ENCODE results near the gene PCDHGA1. TPM values are rescaled to one million over a fixed set of nuclear protein-coding genes. Genes with fewer than 3 reads are reported as not detected.
"Not testable (repeated sequence)": the region's sequence is repeated elsewhere in the genome, so short reads cannot be mapped to it uniquely, and the experiment has no call there.

PCDHGA1 gene
- total and polyA plus RNA-seq, 2 of the 4 experiments (the other 2 are of a cell fraction), result 0.90 to 0.92 TPM

DNA sequence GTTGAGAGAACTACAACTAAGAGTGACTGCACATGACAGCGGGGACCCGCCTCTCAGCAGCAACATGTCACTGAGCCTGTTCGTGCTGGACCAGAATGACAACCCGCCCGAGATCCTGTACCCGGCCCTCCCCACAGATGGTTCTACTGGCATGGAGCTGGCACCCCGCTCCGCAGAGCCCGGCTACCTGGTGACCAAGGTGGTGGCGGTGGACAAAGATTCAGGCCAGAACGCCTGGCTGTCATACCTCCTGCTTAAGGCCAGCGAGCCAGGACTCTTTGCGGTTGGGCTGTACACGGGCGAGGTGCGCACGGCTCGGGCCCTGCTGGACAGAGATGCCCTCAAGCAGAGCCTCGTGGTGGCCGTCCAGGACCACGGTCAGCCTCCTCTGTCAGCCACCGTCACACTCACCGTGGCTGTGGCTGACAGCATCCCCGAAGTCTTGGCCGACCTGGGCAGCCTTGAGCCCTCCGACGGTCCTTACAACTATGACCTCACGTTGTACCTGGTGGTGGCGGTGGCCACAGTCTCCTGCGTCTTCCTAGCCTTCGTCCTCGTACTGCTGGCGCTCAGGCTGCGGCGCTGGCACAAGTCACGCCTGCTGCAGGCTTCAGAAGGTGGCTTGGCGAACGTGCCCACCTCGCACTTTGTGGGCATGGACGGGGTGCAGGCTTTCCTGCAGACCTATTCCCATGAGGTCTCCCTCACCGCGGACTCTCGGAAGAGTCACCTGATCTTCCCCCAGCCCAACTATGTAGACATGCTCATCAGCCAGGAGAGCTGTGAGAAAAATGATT is 54.4 kb downstream of the PCDHGA1 start (continued):
- TF ChIP-seq NFE2L2 (IDR thresholded peaks at IDR 0.05; ENCODE audit: low read depth, low read length), result no peak

- H3K18ac ChIP-seq (ENCODE audit: low read depth, low read length); H2BK15ac ChIP-seq (ENCODE audit: low read depth, low read length); intact Hi-C loops (cut with micrococcal nuclease); H2AFZ ChIP-seq (replicated peaks; ENCODE audit: low read length, poor library complexity); H2AK5ac ChIP-seq (ENCODE audit: low read depth, low read length); H3K9me1 ChIP-seq (ENCODE audit: insufficient read depth, low read length); POLR2A ChIA-PET (ENCODE audit: unreplicated experiment); H2BK20ac ChIP-seq (ENCODE audit: low read depth, low read length); H4K5ac ChIP-seq (ENCODE audit: low read depth, low read length); H3K14ac ChIP-seq (replicated peaks; ENCODE audit: low read depth, low read length); H2BK120ac ChIP-seq (ENCODE audit: low read depth, low read length); H3K4ac ChIP-seq (ENCODE audit: low read depth, low read length); H3K27me3 ChIP-seq (ENCODE audit: control insufficient read depth, insufficient read depth, low read length); CTCF ChIA-PET; BruUV-seq (replicated peaks); H4K91ac ChIP-seq (ENCODE audit: insufficient read depth, low read depth, low read length); H3K23ac ChIP-seq (ENCODE audit: low read depth, low read length); dilution Hi-C loops (cut with HindIII; ENCODE audit: low sequenced_read_pairs, unreplicated experiment); in situ Hi-C loops (cut with MboI; ENCODE audit: low sequenced_read_pairs); H2AK9ac ChIP-seq (replicated peaks; ENCODE audit: low read depth, low read length, poor library complexity); H4K20me1 ChIP-seq (ENCODE audit: insufficient read depth, low read length); H2BK5ac ChIP-seq (ENCODE audit: low read depth, low read length, poor library complexity, severe bottlenecking); H3K4me1 ChIP-seq (ENCODE audit: control insufficient read depth, insufficient read depth, low read length): not testable (repeated sequence)
- peak within 1 kb of the TSS; percentile 61 for H3K4me3 ChIP-seq (ENCODE audit: insufficient read depth, low read depth, low read length)
- H3K79me1 ChIP-seq (ENCODE audit: low read depth in 1 of 2, low read length in 2 of 2), result peaks cover 7 to 11% of the 10 kb centered on the region in 2 experiments; a peak in 3 of 4 replicates
- DNase-seq (peak; percentile 47), ATAC-seq (ENCODE audit: low read depth) (peak; percentile 67)
- WGBS, 2 experiments (ENCODE audit: extremely low coverage in 2 of 2, insufficient read length in 1 of 2), result 0% methylated on average over 2 of the region's 40 CpGs; no CpG with 5 or more reads in 1 of the 2 experiments
- peak within 1 kb of the TSS in 1 of 2 experiments; percentile 40; a peak in 2 of 4 replicates for H4K8ac ChIP-seq (ENCODE audit: low read depth in 2 of 2, low read length in 2 of 2)
- H3K9me3 ChIP-seq (ENCODE audit: control insufficient read depth, insufficient read depth, low read length), result peaks cover 48% of the 10 kb centered on the region
- H3K4me2 ChIP-seq (ENCODE audit: low read depth, low read length), result peak within 1 kb of the TSS; percentile 71; the same call in 1 of the 2 replicates
- H3K56ac ChIP-seq (ENCODE audit: extremely low read depth, insufficient read depth, low read length), result peak within 1 kb of the TSS; percentile 43; the same call in 1 of the 2 replicates
- peak within 1 kb of the TSS; percentile 36; the same call in 1 of the 2 replicates for H3K27ac ChIP-seq (ENCODE audit: insufficient read depth, low read length)
- H3K36me3 ChIP-seq (ENCODE audit: control insufficient read depth, insufficient read depth, low read length), result peaks cover 11% of the 10 kb centered on the region
- peak within 1 kb of the TSS; percentile 68 for H3K9ac ChIP-seq (ENCODE audit: low read depth, low read length)
- peak; percentile 7; the same call in 1 of the 2 replicates for TF ChIP-seq SMC3 (IDR thresholded peaks at IDR 0.05; ENCODE audit: low read depth, low read length)
- TF ChIP-seq, protein P1, sequence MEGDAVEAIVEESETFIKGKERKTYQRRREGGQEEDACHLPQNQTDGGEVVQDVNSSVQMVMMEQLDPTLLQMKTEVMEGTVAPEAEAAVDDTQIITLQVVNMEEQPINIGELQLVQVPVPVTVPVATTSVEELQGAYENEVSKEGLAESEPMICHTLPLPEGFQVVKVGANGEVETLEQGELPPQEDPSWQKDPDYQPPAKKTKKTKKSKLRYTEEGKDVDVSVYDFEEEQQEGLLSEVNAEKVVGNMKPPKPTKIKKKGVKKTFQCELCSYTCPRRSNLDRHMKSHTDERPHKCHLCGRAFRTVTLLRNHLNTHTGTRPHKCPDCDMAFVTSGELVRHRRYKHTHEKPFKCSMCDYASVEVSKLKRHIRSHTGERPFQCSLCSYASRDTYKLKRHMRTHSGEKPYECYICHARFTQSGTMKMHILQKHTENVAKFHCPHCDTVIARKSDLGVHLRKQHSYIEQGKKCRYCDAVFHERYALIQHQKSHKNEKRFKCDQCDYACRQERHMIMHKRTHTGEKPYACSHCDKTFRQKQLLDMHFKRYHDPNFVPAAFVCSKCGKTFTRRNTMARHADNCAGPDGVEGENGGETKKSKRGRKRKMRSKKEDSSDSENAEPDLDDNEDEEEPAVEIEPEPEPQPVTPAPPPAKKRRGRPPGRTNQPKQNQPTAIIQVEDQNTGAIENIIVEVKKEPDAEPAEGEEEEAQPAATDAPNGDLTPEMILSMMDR (conservative IDR thresholded peaks at IDR 0.05; ENCODE audit: low read depth, low read length), result peak; percentile 49
- peak; percentile 44 for TF ChIP-seq RAD21 (IDR thresholded peaks at IDR 0.05; ENCODE audit: low read length)
Measured at GRCh38 chr5:141387557-141388311, 57.4 kb downstream of the PCDHGA1 start, which contains the start of gene PCDHGB4. Gene PCDHGB4 (plus strand): TSS chr5:141387698. CDS start chr5:141387885, 187 bp downstream.
